NCI-H2227 treated with DMSO at 0.1 percent for 48 hours (cell line): ENCODE results near the gene PRRC2A.
A peak's percentile ranks its signal among the peaks of the same experiment; 100 is the strongest.
"Not testable (repeated sequence)": the region's sequence is repeated elsewhere in the genome, so short reads cannot be mapped to it uniquely, and the experiment has no call there.

Experiments used
- DNase-seq: peaks from one replicate; lab custom pipeline; 2025; lab: John Stamatoyannopoulos, UW

PRRC2A gene

DNA sequence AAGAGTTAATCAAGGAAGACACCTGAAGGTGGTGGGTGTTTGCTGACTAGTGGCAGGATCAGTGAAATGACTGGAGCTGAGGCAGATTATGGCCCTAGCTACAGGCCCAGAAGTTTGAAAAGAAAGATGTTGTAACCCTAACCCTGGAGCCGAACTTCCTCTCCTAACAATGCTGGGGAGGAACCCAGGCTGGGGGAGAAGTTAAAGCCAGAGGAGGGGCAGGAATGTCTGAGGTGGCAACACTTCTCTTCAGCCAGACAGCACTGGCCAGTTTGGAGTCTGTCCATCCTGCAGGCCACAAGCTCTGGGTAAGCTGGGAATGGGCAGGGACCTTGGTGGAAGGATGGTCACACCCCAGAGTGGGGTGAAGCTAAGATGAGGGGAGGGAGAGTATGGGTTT, 34.5 kb upstream of the PRRC2A start, which contains the start of gene LST1:
LST1 (plus strand) TSS at position 270 of the 400 bp plus-strand sequence. CDS start 1,023 bp downstream, outside the sequence.
- no peak for DNase-seq

DNA sequence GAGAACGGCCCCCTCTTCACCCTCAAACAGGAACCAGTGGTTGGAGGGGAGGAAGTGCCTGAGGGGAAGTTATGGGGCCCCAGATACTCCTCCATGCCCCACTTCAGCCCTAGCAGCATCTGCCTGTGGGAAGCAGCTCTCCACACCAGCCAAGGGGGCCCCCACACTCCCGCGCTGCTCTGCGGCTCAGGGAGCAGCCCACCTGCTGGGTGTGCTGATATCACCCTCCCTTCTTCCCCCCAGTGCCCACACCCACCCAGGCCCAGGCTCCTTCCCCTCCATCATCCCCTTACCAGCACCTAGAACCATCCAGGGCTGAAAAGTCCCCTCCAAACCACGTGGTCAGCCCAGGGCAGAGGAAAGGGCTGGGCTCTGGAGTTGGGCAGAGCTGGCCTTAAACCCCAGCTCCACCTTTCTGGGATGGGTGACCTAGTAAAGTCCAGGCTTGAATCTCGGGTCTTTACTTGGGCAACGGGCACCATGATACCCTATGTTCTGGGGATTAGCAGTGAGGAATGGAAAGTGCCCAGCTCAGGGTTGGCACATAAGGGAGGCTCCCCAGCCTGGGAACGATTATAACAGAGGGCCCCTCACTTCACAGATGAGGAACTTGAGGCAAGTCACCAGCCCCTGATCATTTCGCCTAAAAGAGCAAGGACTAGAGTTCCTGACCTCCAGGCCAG, 33.8 kb upstream of the PRRC2A start:
- no peak for DNase-seq

DNA sequence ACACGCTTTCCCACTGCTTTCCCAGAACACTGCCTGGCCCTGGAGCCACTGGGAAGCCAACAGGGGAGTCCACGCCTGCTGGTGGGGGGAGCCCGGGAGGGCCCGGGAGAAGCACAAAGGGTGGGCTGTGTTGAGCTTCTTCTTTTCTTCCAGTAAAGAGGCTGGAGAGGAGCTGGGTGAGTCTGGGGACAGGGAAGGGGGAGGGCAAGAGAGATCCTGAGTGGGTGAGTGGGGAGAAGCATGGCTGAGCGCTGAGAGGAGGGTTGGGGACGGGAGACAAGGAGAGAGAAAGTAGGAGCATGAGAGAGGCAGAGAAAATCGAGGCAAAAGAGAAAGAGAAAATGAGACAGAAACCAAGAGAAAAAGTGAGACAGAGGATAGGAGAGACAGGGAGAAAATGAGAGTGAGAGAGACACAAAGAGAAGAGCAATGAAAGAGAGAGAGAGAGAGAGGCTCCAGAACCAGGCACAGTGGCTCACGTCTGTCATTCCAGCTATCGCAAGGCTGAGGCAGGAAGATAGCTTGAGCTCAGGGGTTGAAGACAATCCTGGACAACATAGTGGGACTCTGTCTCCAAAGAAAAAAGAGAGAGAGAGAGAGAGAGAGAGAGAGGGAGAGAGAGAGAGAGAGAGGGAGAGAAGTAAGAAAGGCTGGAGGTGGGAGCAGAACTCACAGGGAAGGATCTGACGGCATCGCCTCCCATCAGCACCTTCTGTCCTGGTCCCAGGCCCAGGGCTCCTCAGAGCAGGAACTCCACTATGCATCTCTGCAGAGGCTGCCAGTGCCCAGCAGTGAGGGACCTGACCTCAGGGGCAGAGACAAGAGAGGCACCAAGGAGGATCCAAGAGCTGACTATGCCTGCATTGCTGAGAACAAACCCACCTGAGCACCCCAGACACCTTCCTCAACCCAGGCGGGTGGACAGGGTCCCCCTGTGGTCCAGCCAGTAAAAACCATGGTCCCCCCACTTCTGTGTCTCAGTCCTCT, 32.4 kb upstream of the PRRC2A start:
- no peak for DNase-seq

DNA sequence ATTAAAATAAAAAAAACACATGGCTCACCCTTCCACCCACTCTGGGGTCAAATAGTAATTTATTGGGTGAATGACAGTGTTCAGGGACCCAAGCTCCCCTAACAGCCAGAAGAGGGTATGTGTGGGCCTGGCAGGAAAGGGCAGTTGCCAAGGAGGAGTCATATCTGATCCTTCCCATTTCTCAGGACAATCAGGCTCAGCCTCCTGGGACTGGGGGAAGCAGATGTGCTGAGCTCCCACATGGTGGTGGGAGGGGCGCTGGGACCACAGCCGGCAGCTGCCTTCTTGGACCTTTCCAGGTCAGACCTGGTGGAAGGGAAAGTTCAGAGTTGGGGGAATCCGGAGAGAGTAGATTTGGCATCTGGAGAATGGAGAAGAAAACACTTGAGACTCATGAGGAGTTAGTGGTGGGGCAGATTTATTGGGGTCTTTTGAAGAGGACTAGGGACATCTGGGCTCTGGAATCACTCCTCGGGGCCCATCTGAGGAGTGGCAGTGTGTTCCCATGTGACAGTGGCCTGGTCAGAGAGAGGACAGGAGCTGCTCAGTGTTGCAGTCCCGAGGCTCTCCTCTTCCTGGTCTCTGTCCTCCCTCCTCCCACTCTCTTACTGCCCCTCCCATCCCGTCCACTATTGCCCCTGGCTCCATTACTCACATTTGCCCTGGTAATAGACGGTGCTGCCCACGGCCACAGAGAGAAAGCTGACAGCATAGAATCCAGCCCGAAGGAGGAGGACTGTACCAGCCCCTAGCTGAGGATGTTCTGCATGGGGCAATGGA, 31.5 kb upstream of the PRRC2A start:
- DNase-seq = no peak

DNA sequence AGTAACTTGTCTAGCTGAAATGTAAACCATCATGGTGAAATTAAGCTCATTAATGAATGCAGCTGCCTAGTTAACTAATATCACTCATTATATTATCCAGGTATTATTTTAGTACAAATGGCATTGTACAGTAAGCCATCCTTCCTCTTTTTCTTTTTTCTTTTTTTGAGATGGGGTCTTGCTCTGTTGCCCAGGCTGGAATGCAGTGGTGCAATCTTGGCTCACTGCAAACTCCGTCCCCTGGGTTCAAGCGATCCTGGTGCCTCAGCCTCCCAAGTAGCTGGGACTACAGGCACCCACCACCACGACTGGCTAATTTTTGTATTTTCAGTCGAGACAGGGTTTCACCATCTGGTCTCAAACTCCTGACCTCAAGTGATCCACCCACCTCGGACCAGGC, 29.8 kb upstream of the PRRC2A start:
- DNase-seq = not testable (repeated sequence)

DNA sequence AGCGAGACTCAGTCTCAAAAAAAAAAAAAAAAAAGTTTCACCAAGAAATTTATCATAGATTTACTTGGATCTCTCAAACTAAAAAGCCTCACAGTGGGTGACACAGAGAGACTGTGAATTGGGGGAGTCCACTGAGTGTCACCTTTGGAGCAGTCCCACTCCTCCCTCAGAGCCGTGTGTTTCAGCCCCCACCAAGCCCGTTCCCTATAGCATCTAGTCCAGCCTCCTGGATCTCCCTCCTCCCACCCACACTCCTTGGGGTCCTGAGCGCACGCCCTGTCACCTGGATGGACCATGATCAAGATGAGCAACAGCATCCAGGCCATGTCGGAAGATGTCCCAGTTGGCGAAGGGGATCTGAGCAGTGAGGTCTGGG, 28.1 kb upstream of the PRRC2A start:
- no peak for DNase-seq

DNA sequence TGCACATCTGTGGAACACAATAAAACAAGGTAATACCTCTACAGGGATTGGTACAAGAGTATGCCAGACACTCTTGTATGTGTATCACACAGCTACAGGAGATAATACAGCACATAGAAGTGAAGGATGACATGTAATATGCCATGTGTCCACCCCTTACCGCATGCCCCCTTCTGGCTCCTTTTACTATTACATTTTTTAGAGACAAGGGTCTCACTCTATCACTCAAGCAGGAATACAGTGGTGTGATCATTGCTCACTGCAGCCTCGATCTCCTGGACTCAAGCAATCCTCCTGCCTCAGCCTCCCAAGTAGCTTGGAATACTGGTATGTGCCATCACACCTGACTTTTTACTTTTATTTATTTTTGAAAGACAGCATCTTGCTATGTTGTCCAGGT, 23.5 kb upstream of the PRRC2A start:
- DNase-seq = peak; percentile 48

DNA sequence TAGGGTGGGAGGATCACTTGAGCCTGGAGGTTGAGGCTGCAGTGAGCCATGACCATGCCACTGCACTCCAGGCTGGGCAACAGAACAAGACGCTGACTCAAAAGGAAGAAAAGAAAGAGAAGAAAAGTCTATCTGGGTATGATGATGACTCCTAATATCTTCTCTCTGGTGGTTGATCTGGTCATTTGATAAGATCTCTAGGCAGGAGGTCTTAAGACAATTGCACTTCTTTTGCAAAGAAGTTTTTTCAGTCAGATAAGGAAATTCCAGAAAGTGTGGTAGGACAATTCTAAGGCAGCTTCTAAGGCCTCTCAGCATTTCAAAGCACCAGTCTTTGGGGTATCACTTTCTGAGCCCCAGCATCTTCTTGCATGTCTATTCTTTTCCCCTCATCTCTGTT, 13.2 kb upstream of the PRRC2A start:
- DNase-seq = no peak

DNA sequence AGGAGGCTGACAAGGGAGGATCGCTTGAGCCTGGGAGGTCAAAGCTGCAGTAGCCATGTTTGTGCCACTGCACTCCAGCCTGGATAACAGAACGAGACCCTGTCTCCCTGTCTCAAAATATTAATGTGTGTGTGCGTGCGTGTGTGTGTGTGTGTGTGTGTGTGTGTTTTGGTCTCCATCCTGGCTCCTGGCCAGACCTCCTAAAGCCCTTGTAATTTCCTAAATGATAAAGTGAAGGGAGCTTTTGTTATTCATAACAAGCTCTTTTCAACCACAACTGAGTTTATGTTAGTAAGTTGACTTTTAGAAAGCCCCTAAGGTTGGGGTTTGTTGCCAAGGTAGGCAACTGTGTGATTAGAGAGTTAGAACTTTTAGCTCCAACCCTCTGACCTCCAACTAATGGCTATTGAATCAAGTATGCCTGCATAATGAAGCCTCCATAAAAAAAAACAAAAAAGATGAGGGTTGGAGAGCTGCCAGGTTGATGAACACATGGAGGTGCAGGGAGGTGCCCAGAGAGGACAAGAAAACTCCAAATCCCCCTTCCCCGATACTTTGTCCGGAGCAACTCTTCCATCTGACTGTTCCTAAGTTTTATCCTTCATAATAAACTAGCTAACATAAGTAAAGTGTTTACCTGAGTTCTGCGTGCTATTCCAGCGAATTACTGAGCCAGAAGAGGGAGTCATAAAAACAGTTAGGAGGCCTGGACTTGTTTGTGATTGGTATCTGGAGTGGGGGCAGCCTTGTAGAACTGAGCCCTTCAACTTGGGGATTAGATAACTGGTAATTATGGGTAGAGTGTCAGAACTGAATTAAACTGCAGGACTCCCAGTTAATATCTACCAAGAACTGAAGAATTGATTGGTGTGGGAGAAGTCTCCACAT, 10.8 kb upstream of the PRRC2A start:
- peak; percentile 62 for DNase-seq

DNA sequence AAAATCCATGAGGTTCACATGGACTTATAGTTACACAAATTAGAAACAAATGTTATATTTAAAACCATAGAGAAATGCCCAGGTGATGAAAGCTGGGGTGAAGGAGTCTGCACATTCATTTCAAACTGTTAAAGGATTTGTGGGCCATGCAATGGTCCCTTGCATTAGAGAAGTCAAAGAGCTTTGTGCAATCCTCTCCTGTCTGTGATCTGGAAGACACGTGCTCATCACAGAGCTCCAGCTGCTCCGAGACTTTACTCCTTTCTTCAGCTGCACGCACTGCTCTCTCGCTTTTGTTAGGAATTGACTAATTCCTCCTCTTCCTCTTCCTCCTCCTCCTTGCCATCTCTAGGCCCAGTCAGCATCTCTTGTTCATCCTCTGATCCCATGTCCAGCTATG, 9.5 kb upstream of the PRRC2A start:
- no peak for DNase-seq

DNA sequence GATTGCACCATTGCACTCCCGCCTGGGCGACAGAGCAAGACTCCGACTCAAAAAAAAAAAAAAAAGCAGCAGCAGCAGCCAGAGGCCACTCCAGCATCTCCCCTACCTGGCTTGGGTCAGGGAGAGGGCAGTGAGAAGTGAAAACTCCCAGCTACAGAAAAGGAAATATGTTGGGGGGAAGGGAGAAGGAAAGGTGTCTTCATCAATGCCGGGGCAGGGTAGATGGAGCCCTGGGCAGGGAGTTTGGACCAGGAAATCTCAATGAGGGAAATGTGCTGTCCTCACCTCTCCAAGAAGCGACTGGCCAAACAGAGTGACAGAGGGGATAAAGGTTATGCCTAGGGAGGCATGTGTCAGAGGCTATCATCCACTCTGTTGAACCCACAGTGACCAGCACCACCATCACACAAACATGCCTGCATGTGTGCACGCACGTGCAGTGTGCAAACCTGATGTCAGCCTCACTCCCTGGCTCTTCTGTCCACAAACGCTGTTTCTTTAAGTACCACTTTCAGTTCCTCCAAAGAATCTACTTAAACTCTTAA, 6.4 kb upstream of the PRRC2A start:
- DNase-seq = no peak

DNA sequence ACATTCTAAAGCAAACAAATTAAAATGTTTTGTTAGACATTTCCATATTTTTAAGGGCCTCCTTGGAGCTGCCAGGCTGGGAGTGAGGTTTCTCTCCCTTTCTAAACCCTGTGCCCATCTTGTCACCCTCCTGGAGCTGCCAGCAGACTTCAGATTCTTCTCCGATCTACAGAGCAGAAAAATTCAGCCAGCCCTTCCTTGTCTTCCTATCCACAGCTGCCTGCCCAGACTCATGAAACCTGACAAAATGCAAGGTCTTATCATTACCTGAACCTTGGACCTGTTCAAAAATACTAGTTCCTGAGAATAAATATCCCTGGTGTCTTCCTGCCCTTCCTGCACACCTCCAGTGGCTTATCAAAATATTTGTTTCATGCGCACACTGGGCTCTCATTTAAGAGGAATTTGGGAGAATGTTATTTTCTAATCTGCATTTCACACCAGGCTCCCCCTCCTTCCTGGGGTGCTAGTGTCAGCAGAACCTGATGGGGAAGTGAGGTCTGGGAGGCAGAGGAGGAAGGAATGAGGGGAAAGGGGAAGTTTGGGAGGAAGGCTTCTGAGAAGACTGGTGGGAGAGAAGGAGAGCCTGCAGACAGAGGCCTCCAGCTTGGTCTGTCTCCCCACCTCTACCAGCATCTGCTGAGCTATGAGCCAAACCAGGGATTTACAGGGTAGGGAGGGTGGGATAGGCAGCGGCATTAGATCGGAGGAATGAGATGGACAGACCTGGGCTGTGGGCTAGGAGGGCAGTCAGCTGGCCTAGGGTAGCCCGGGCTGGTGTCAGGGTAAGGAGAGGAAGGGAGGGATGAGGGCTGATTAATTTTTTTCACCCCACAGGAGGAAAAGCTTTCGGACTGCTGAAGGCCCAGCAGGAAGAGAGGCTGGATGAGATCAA, 5.6 kb upstream of the PRRC2A start, which contains the start of gene AIF1:
AIF1 (plus strand) TSS at position 551 of the 895 bp plus-strand sequence; CDS start at position 647, 96 bp downstream.
- no peak for DNase-seq

DNA sequence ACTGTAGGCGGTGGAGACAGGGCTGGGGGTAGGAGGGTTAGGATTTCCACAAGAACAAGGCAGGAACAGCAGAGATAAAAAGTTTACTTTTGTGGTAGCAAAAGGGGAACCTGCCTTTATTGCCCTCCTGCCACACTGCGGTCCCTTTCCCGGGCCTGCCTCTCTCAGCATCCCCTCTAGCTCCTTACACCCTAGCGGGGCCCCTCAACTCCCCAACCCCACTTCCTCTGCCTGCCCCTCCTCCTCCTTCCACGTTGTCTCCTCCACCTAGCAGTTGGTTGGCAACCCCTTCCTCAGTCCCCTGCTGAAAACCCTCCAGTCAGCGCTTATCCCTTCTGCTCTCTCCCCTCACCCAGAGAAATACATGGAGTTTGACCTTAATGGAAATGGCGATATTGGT, 4.8 kb upstream of the PRRC2A start:
- no peak for DNase-seq

DNA sequence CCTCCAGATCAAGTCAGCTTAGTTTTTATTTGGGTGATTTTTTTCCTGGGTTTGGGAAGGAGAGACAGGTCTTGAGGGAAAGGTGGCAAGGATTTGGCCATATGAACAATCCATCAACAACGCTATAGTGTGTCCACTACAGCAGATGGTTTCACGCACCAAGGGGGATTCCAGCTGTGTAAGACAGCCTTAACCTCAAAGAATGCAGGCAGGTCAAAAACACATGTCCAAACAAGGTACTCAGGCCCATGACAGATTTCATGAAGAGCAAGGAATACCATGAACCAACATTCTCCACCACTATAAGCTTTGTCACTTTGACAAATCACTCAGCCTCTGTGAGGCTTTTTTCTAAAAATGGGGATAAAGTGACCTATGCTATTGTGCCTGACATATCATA, 3.5 kb upstream of the PRRC2A start:
- no peak for DNase-seq

DNA sequence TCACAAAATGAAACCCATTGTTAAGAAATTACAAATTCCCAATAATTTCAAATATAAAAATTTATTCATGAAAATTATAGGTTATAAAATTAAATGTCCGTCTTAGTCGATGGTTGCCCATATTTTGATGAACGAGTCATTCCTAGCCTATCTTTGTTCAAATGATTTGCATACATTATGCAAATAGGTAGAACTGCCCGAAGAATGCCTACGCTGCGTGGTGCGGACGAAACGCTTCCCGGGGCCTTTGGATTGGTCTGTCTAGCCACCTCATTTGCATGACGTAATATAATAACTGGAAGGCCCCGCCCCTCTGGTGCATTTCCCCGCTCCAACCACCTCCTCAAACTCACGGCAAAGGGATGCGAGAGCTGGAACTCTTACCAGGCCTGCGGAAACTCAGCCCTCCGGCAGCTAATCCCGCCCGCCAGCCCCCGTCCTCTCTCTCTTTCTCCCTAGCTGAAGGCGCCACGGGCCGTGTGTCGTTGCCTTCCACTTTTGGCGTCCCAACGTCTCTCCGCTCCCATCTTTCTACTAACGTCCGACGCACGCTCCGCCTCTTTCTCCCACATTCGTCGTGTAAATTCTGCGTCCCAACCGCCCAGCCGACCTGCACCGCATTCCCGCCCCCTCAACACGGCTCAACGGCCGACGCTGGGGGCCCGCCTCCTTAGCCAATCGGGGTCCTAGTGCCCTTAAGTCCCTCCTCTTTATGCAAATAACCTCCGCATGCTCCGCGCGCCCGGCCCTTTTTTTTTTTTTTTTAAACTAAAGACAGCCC, 520 bp upstream of the PRRC2A start:
- peak; percentile 99 for DNase-seq

DNA sequence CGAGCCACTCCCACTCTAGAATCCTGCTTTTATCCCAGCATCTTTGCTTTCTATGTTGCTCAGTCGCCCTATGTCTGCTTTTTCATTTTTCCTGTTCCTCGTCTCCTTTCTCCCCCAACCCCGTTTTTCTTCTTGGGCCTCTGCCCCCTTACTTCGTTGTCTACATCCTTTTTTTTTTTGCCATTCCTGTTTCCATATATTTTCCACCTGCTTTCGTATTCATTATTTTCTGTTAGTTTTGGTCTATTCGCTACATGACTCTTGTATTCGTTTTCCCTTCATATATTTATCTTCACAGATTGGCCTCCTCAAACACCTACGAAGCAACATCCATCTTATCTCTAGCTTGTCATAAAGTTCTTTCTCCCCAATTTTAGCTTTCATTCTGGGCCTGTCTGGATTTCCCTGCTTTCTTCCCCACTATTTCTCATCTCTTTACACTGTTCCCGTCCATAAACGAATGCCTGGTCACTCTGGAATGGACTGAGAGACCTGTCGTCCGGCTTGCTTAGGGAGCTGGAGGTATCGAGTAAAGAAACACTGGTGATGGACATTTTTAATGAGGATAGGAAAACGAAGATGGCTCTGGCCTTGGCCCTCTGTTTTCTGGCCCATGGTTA, 915 bp downstream of the PRRC2A start:
- no peak for DNase-seq

DNA sequence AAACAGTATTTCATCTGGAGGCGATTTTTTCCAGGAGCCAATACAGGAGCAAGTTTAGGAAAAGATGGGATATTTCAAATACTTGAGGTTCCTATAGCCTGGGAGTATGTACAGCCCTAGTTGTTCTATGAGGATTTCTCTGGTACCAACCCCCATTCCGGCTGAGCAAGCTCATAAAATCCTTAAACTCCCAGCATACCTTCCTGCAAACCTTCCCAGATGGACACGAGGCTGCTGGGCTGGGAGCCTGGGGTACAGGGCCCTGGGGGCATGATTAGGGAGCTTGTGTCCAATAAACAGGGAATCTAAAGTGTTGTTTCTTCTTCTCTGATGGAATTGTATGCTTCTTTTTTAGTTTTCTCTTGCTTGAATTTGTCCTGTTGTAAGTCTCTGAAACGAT, 1.5 kb downstream of the PRRC2A start:
- no peak for DNase-seq

DNA sequence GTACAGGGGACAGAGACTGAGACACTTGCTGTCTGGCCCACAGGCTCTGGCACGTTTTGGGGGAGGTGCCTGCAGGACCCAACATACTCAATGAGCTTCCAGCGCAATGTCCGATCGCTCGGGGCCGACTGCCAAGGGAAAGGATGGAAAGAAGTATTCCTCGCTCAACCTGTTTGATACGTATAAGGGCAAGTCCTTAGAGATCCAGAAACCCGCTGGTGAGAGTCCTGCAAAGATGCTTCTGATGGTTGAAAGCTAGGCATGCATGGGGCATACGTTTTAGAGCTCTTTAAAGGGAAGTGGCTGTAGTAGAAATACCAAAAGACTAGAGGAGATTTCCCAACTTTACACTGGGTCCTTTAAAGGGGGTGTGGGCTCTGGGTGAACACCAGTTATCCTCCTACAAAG, 2.2 kb downstream of the PRRC2A start:
- DNase-seq = no peak

DNA sequence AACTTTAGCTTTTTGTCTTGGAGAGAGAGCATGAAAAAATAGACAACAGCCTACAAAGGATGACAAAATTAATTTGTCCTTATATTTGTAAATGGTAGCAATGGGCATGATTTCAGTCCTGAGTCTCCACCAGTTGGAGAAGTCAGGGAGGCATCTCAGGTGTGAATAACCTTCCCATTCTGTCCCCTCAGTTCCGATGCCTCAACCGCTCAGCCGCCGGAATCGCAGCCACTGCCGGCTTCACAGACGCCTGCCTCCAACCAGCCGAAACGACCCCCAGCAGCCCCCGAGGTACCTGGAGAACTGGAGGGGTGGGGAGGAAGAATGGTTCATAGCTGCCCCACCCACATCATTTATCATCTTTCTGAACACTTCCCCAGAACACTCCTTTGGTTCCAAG, 3.6 kb downstream of the PRRC2A start:
- no peak for DNase-seq
